Fibroblast of skin of back (primary cell): ENCODE measurements around the gene KEL.

Experiments
- DNase-seq: peaks from one replicate; pipeline ENCODE4 v3.0.0-alpha.2; 2013

The KEL gene

DNA sequence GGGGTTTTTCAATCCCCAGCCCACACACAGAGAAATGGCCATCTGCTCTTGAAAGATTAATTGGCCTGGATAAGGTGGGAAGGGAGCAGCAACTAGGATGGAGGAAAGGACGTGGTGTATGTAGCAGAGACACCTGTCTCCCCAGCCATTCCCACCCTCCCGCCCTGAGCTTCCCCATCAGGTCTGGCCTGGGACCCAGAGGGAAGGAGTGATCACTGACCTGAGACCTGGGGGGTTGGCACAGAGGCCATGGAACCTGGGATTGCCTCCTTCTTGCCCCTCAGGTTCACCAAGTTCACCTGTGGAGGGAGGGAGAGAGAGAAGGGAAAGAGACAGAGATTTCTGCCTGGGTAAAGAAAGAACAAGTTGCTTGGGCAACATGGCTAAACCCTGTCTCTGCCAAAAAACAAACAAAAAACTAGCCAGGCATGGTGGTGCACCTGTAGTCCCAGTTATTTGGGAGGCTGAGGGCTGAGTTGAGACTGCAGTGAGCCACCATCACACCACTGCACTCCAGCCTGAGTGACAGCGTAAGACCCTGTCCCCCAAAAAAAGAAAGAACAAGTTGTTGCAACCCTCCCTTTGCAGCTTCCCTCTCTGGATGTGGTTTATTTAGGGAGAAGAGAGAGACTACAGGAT is 65.3 kb downstream of the KEL start:
- DNase-seq: no peak

DNA sequence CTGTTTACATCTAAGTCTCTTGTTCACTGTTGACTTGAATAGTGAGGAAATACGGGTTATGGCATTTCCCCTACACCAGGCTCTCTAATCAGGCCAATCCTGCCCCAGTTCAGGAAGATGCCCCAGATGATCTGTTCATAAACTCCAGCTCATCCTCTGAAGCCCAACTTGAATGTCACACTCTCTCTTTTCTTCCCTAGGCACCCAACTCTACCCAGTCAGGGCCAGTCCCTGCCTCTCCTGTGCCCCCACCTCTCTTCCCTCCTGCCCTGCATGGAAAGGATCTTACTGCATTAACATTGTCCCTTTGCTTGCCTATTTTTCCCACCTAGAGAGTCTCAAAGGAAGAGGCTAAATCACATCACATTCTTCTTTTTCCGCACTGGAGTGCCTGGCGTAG is 66.0 kb downstream of the KEL start:
- DNase-seq: no peak

DNA sequence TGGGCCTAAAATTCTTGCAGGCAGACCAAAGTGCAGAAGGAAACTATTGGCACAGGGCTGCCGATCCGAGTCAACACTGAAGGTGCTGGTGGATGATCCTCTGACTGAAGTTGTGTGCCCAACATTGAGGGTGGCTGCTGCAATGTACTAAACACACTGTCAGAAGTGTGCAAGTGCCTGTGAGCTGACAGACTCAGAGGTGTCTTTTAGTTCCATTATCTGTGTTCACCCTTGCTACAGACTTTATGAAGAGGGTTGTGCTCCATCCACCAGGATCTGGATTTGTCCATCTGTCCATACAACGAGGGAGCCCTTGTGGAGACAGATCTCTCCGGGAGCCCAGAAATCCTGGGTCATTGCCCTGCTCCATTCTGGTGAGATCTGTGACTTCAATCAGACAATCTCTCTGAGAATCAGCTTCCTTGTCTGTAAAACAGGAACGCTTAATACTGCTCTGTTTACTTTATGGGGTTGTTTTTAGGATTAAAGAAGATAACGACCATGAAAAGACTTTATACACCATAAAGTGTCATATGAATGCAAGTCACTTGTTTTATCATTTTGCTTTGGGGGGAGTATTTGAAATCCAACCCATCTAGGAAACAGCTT is 67.1 kb downstream of the KEL start:
- no peak for DNase-seq

DNA sequence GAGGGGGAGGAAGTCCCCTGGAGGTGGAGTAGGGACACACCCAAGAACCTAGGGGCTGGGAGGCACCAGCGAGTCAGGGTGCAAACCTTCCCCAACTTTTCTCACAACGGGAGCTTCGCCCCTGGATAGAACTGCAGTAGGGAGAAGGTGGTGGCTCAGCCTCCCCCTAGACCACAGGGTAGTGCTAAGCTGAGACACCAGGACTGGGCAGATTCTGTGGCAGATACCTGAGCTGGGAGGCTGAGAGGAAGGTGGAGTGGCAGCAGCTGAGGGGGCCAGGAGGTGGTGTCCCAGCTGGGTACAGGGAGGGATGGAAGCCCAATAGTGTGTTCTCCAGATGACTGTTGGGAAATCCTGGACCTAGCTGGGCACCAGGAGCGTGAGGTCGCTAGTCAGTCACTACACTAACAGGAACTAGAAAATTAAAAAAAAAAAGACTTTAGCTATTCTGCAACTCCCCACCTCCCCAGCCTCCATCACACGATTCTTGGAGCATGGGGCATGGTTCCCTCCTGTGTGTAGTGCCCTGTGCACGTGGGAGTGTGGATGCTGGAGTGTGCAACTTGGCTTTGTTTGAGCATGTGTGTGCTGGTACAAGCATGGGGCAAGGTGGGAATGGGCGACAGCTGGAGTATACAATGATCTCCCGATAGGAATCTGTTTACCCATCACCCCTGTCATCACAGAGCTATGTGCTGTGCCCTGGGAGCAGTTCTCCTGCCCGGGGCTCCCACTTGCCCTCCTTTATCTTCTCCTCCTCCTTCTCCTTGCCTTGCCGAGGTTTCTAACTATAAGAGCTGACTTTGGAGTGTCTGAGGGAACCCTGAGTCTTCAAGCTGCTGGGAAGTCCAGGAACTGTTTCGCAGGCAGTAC is 67.8 kb downstream of the KEL start:
- no peak for DNase-seq

DNA sequence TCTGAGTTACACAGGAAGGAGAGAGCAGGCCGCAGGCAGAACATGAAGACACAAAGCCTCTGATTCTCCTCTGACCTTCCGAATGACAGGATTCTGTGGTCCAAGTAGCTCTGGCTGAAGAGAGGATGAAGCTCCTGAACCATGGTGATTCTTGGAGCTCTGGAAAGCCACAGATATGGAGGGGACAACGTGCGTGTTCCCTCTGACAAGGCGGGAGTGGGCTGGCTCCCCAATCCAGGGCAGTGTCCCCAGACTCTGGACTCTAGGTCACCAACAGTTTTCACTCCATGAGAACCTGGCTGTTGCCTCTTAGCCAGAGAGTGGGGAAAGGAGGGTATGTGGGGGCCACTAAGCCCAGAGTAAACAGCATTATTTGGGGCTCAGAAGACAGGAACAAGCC is 69.2 kb downstream of the KEL start:
- DNase-seq: no peak

DNA sequence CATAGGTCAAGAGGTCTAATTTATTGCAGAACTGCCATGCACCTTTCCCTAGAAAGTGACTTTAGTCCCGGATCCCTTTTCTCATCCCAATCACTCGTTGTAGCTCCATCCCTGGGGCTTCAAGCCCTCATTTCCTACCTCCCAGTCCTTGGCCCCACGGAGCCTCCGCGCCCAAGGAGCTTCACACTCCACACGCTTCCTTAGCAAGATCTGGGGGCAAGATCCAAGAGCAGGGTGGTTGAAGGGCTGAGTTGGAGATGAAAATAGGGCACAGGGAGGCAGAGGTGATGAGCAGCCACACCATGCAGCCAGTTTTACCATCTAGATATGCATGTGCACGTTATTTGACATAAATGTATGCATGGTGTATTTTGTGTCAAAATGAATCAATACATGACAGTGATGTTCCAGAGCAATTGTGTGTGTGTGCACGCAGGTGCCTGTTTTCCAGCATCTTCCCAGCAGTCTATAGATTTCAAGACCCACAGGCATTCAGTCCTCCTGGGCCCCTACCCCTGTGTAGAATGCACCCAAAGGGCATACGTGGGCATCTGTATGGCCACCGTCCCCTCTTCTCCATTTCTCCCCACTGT is 70.6 kb downstream of the KEL start:
- no peak for DNase-seq
